SU-DHL-6 (cell line): ENCODE measurements around the gene FAM135A.

Source experiments
- H2AFZ ChIP-seq: fragments of 200-600 bp; sonication (generic); 2 replicates; pipeline ENCODE4 v1.6.1; 2014; ENCODE audit warnings: low read depth, mild to moderate bottlenecking, moderate library complexity, mixed read lengths, antibody characterized with exemption, low read length; ENCODE audit not compliant: severe bottlenecking
- H3F3A ChIP-seq: fragments of 200-600 bp; shearing (Covaris generic); 2 replicates; pipeline ENCODE4 v1.6.0; 2016; ENCODE audit warnings: antibody characterized with exemption, mild to moderate bottlenecking; ENCODE audit not compliant: insufficient read depth
- H3K27ac ChIP-seq: fragments of 200-600 bp; sonication (generic); 2 replicates; pipeline ENCODE4 v1.5.1; 2016; ENCODE audit warnings: low read depth, mild to moderate bottlenecking, low read length, moderate library complexity, mixed read lengths
- H3K27me3 ChIP-seq: fragments of 200-600 bp; sonication (generic), shearing (Covaris generic); 2 replicates; pipeline ENCODE4 v1.6.0; 2014; ENCODE audit warnings: mild to moderate bottlenecking, low read length
- H3K36me3 ChIP-seq: fragments of 200-600 bp; sonication (generic); 2 replicates; pipeline ENCODE4 v1.6.1; 2014; ENCODE audit warnings: mild to moderate bottlenecking, low read length, mixed read lengths
- H3K4me2 ChIP-seq: fragments of 300-600, 200-600 bp; shearing (Covaris generic), sonication (generic); 2 replicates; pipeline ENCODE4 v1.6.0; 2014; ENCODE audit warnings: low read length, low read depth, mild to moderate bottlenecking; ENCODE audit not compliant: poor library complexity, severe bottlenecking
- H3K4me3 ChIP-seq: fragments of 200-600 bp; sonication (generic); 2 replicates; pipeline ENCODE4 v1.5.1; 2014; ENCODE audit warnings: antibody characterized with exemption, low read length, mild to moderate bottlenecking, mixed read lengths; ENCODE audit not compliant: insufficient read depth, poor library complexity, severe bottlenecking
- H3K79me2 ChIP-seq: fragments of 200-600 bp; sonication (generic); 2 replicates; pipeline ENCODE4 v1.6.1; 2014; ENCODE audit warnings: mild to moderate bottlenecking, low read length, moderate library complexity; ENCODE audit not compliant: insufficient read depth
- H3K9ac ChIP-seq: fragments of 200-600 bp; sonication (generic); 2 replicates; pipeline ENCODE4 v1.7.0; 2014; ENCODE audit warnings: mild to moderate bottlenecking, low read length
- H3K9me2 ChIP-seq: fragments of 200-600 bp; sonication (generic); replicated peaks from 2 replicates; pipeline ENCODE4 v1.6.1; 2014; ENCODE audit warnings: low read length; ENCODE audit not compliant: insufficient read depth
- H3K9me3 ChIP-seq: fragments of 200-600 bp; sonication (generic); 2 replicates; pipeline ENCODE4 v1.6.1; 2014; ENCODE audit warnings: low read length, mixed read lengths; ENCODE audit not compliant: insufficient read depth
- H4K20me1 ChIP-seq: fragments of 200-600 bp; sonication (generic); 2 replicates; pipeline ENCODE4 v1.6.1; 2014; ENCODE audit warnings: low read depth, mild to moderate bottlenecking, antibody characterized with exemption, low read length, moderate library complexity, mixed read lengths
- CTCF ChIP-seq: fragments of 200-600 bp; sonication (generic); IDR thresholded peaks from one replicate; pipeline ENCODE4 v1.5.1; 2017; ENCODE audit warnings: antibody characterized with exemption, mild to moderate bottlenecking, low read length, moderate library complexity; ENCODE audit not compliant: insufficient read depth, poor library complexity, severe bottlenecking
- EZH2phosphoT487 ChIP-seq: fragments of 200-600 bp; sonication (generic), shearing (Covaris generic); conservative IDR thresholded peaks from 2 replicates; pipeline ENCODE4 v1.6.1; 2018; ENCODE audit warnings: mild to moderate bottlenecking, antibody characterized with exemption, low read length, moderate library complexity, mixed read lengths

FAM135A gene

GRCh38 chr6:70531133-70531532 is 117.8 kb downstream of the FAM135A start:
- TF ChIP-seq CTCF: no peak
- TF ChIP-seq EZH2phosphoT487: no peak
- no peaks in the 10 kb centered on the region for H3K79me2 ChIP-seq
- H3K4me2 ChIP-seq: no peak overlapping the region
- no peaks in the 10 kb centered on the region for H3F3A ChIP-seq
- no peak overlapping the region for H3K27ac ChIP-seq
- no peak overlapping the region for H3K4me3 ChIP-seq
- H3K36me3 ChIP-seq: peaks cover 15% of the 10 kb centered on the region; the same call in 1 of the 2 replicates
- no peaks in the 10 kb centered on the region for H3K9me2 ChIP-seq
- H4K20me1 ChIP-seq: no peaks in the 10 kb centered on the region
- no peaks in the 10 kb centered on the region for H3K27me3 ChIP-seq
- H2AFZ ChIP-seq: no peak overlapping the region
- H3K9ac ChIP-seq: no peak overlapping the region
- H3K9me3 ChIP-seq: no peaks in the 10 kb centered on the region

DNA sequence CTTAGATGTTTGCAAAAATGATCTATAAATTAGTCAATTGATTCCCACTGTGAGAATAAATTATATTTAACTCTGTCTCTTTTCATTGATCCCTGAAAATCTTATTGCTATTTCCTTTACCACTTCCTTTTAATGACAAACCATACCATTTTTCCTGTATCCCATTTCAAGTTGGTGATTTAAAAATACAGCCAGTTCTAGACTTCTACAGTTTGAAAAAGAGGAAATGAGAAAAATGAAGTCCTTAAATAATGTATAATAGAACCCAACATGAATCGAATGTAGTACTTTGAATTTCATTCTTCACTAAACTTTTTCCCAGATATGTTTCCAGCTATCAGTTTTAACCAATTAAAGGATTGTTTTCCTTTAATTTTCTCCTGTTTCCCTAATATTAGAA is 124.0 kb downstream of the FAM135A start:
- H2AFZ ChIP-seq: no peak overlapping the region
- no peaks in the 10 kb centered on the region for H3K9me3 ChIP-seq
- no peaks in the 10 kb centered on the region for H3F3A ChIP-seq
- no peak overlapping the region for H3K9ac ChIP-seq
- H3K9me2 ChIP-seq: no peaks in the 10 kb centered on the region
- H3K27me3 ChIP-seq: no peaks in the 10 kb centered on the region
- H3K4me2 ChIP-seq: no peak overlapping the region
- no peak overlapping the region for H3K4me3 ChIP-seq
- peaks cover 18% of the 10 kb centered on the region; the same call in 1 of the 2 replicates for H3K36me3 ChIP-seq
- TF ChIP-seq CTCF (no peak), EZH2phosphoT487 (no peak)
- no peaks in the 10 kb centered on the region for H4K20me1 ChIP-seq
- no peaks in the 10 kb centered on the region for H3K79me2 ChIP-seq
- H3K27ac ChIP-seq: no peak overlapping the region

GRCh38 chr6:70538376-70538775 is 125.1 kb downstream of the FAM135A start:
- Histone ChIP-seq H3K36me3 (peaks cover 19% of the 10 kb centered on the region; the same call in 1 of the 2 replicates), H3K79me2 (no peaks in the 10 kb centered on the region), H3K9me2 (no peaks in the 10 kb centered on the region), H4K20me1 (no peaks in the 10 kb centered on the region), H3K4me2 (no peak overlapping the region), H2AFZ (no peak overlapping the region), H3K27me3 (no peaks in the 10 kb centered on the region), H3K9me3 (no peaks in the 10 kb centered on the region), H3K4me3 (no peak overlapping the region), H3K27ac (no peak overlapping the region), H3F3A (no peaks in the 10 kb centered on the region), H3K9ac (no peak overlapping the region)
- no peak for TF ChIP-seq EZH2phosphoT487
- TF ChIP-seq CTCF: no peak

- Histone ChIP-seq H2AFZ (no peak overlapping the region), H4K20me1 (no peaks in the 10 kb centered on the region), H3K36me3 (peaks cover 2% of the 10 kb centered on the region; the same call in 1 of the 2 replicates), H3K27ac (no peak overlapping the region), H3K4me2 (no peak overlapping the region), H3K9me2 (no peaks in the 10 kb centered on the region), H3K27me3 (no peaks in the 10 kb centered on the region), H3K79me2 (no peaks in the 10 kb centered on the region), H3F3A (peaks cover 7% of the 10 kb centered on the region; the same call in 1 of the 2 replicates), H3K9ac (no peak overlapping the region), H3K4me3 (no peak overlapping the region), H3K9me3 (no peaks in the 10 kb centered on the region)
- TF ChIP-seq CTCF (no peak), EZH2phosphoT487 (no peak)
Observed at GRCh38 chr6:70547313-70547712, 134.0 kb downstream of the FAM135A start.
